Right lobe of liver (tissue), 6 donors: ENCODE data around the gene CYB561D2. TPM values are rescaled to one million over a fixed set of nuclear protein-coding genes. Genes with fewer than 3 reads are reported as not detected.

Source experiments
- ATAC-seq, 4 donors: fragments of 200-7000 bp; cut with Tn5 transposase; one replicate each; pipeline ENCODE4 v1.9.1; 2020; ENCODE audit warnings: mild to moderate bottlenecking in 4 of 4, moderate library complexity in 4 of 4
- DNase-seq, 3 donors: peaks; one replicate each; pipeline ENCODE4 v3.0.0-alpha.2; 2020
- H3K27ac ChIP-seq, 3 donors: fragments of 200-600 bp; one replicate each; pipeline ENCODE4 v1.8.0; 2022
- H3K27me3 ChIP-seq, 2 donors: fragments of 200-600 bp; one replicate each; pipeline ENCODE4 v1.8.0; 2022
- H3K36me3 ChIP-seq, 4 donors: fragments of 200-600 bp; sonication (generic) in 1 of 4; one replicate each; pipeline versions ENCODE4 v1.5.1 to v1.8.0; 2017 to 2022; ENCODE audit warnings: control low read depth in 1 of 4
- H3K4me1 ChIP-seq, 4 donors: fragments of 200-600 bp; sonication (generic) in 1 of 4; one replicate each; pipeline versions ENCODE4 v1.5.1 to v1.8.0; 2017 to 2022; ENCODE audit warnings: control low read depth in 1 of 4
- H3K4me3 ChIP-seq, 3 donors: fragments of 200-600 bp; one replicate each; pipeline ENCODE4 v1.8.0; 2022
- H3K9me3 ChIP-seq, 4 donors: fragments of 200-600 bp; sonication (generic) in 1 of 4; one replicate each; pipeline versions ENCODE4 v1.5.1 to v1.8.0; 2017 to 2022; ENCODE audit warnings: control low read depth in 1 of 4
- CTCF ChIP-seq, 4 donors: fragments of 200-600 bp in 3 of 4; fragments of 450-650 bp in 1 of 4; IDR thresholded peaks; one replicate each; pipeline versions ENCODE4 v1.5.1 to v1.8.0; 2016 to 2022; ENCODE audit warnings: antibody characterized with exemption in 4 of 4, mild to moderate bottlenecking in 2 of 4
- POLR2A ChIP-seq: fragments of 450-650 bp; IDR thresholded peaks from one replicate; pipeline ENCODE4 v1.6.1; 2017; ENCODE audit warnings: antibody characterized with exemption, mild to moderate bottlenecking
- WGBS: methylation state at CpG from one replicate; pipeline ENCODE4 v1.1.6; 2018; ENCODE audit warnings: low coverage, low lambda C conversion rate; ENCODE audit not compliant: insufficient coverage; ENCODE audit errors: missing lambda C conversion rate; 5-methylcytosine and 5-hydroxymethylcytosine counted together
- intact Hi-C, 2 donors: fragments of 100-400 bp; cut with DNase I; formaldehyde crosslinking; loops; one replicate each; pipeline versions ENCODE4 v1.11.2 to v1.14.1; 2022
- total RNA-seq, 6 experiments: library from RNA; depleted of rRNA in 2 of 6; stranded (reverse); fragments of >200 nt in 2 of 6; fragmentation: NEBNext Ultra II Directional in 3 of 6; extraction: Animal tissue kit (Norgen Biotek cat#: 25700) in 3 of 6; gene quantifications; one replicate each; pipeline versions ENCODE4 v1.1.0 to v1.2.4, GENCODE V29; 2016 to 2023
- donor health status: DM: no; HTN: yes; CAD: no.
- donor health status: DM: no; HTN: no; CAD: no.
- donor health status: DM: no; HTN: no; CAD: no.
- donor health status: DM: no; HTN: yes; CAD: no.
- donor health status: DM: no; HTN: yes; CAD: no.

Gene CYB561D2
- total RNA-seq, 6 experiments from 2014 or later, result 14.3 to 29.4 (median 20.7) TPM

- Histone ChIP-seq H3K4me3 (peak overlapping the region; percentile 88 to 89 (median 89)), H3K27me3 (no peaks in the 10 kb centered on the region), H3K27ac (peak overlapping the region; percentile 98 to 99 (median 98)), H3K9me3 (no peaks in the 10 kb centered on the region), H3K36me3 (peaks cover 0 to 23% (median 3%) of the 10 kb centered on the region in 4 donors), H3K4me1 (peaks cover 0 to 56% (median 16%) of the 10 kb centered on the region in 4 donors)
- intact Hi-C loops, result loop anchor here in 1 of 2 donors (5.0 kb wide), 1 partner anchor 49 kb away; no protein-coding TSS in a partner anchor
- under 1% methylated on average over 22 of the region's 59 CpGs for WGBS
- peak; percentile 77 for TF ChIP-seq POLR2A
- TF ChIP-seq CTCF (IDR thresholded peaks at IDR 0.05), result peak; percentile 34 to 52 (median 43)
- DNase-seq (peak; percentile 91 to 93 (median 92)), ATAC-seq (peak; percentile 73 to 84 (median 77))
Observed at GRCh38 chr3:50321336-50322114, 29.1 kb upstream of the CYB561D2 start.

- peaks cover 0 to 57% (median 18%) of the 10 kb centered on the region in 4 donors for H3K4me1 ChIP-seq
- DNase-seq (no peak), ATAC-seq (no peak)
- H3K4me3 ChIP-seq, result peak overlapping the region; percentile 88 to 89 (median 89)
- H3K36me3 ChIP-seq, result peaks cover 0 to 18% (median 3%) of the 10 kb centered on the region in 4 donors
- no peak for TF ChIP-seq CTCF (IDR thresholded peaks at IDR 0.05)
- no peak for TF ChIP-seq POLR2A
- intact Hi-C loops, result loop anchor here in 1 of 2 donors (5.0 kb wide), 1 partner anchor 50 kb away; no protein-coding TSS in a partner anchor
- 14% methylated on average over 1 of the region's 14 CpGs for WGBS
- no peaks in the 10 kb centered on the region for H3K27me3 ChIP-seq
- no peaks in the 10 kb centered on the region for H3K9me3 ChIP-seq
- peak overlapping the region; percentile 98 to 99 (median 98) for H3K27ac ChIP-seq
Observed at GRCh38 chr3:50322115-50322385, 28.6 kb upstream of the CYB561D2 start.

- Histone ChIP-seq H3K4me1 (peaks cover 0 to 58% (median 21%) of the 10 kb centered on the region in 4 donors), H3K27ac (peak within 1 kb of the TSS; percentile 98 to 99 (median 98)), H3K27me3 (no peaks in the 10 kb centered on the region), H3K4me3 (peak within 1 kb of the TSS; percentile 88 to 89 (median 89)), H3K36me3 (peaks cover 0 to 14% (median 3%) of the 10 kb centered on the region in 4 donors), H3K9me3 (no peaks in the 10 kb centered on the region)
- DNase-seq, result peak; percentile 76 to 79 (median 76)
- TF ChIP-seq POLR2A, result no peak
- no peak for TF ChIP-seq CTCF (IDR thresholded peaks at IDR 0.05)
- ATAC-seq, result peak; percentile 1 to 7 (median 4)
- 53% methylated on average over 20 of the region's 31 CpGs for WGBS
- intact Hi-C loops, result loop anchor here in 1 of 2 donors (5.0 kb wide), 1 partner anchor 50 kb away; no protein-coding TSS in a partner anchor
Observed at GRCh38 chr3:50322386-50323091, 28.1 kb upstream of the CYB561D2 start, which contains the start of gene HYAL2. HYAL2 (minus strand) TSS chr3:50322745; CDS start chr3:50320489, 2,256 bp downstream.

GRCh38 chr3:50323092-50323600 lies 27.5 kb upstream of the CYB561D2 start:
- intact Hi-C loops, result loop anchor here in 1 of 2 donors (5.0 kb wide), 1 partner anchor 51 kb away; no protein-coding TSS in a partner anchor
- DNase-seq, result no peak
- 37% methylated on average over 3 of the region's 4 CpGs for WGBS
- Histone ChIP-seq H3K9me3 (no peaks in the 10 kb centered on the region), H3K4me3 (no peak overlapping the region), H3K4me1 (peaks cover 0 to 55% (median 21%) of the 10 kb centered on the region in 4 donors), H3K27me3 (no peaks in the 10 kb centered on the region), H3K36me3 (peaks cover 0 to 10% (median 1%) of the 10 kb centered on the region in 4 donors), H3K27ac (peak overlapping the region; percentile 98 to 99 (median 98))
- peak in 3 of 4 donors; percentile 6 to 13 (median 10) for ATAC-seq
- TF ChIP-seq CTCF (IDR thresholded peaks at IDR 0.05), result no peak
